Liver (tissue), 9 donors: ENCODE data around the gene GABARAPL2. TPM values are rescaled to one million over a fixed set of nuclear protein-coding genes. Genes with fewer than 3 reads are reported as not detected.
"Not testable (repeated sequence)": the region's sequence is repeated elsewhere in the genome, so short reads cannot be mapped to it uniquely, and the experiment has no call there.

Experiments
- DNase-seq: peaks from one replicate; pipeline ENCODE4 v3.0.0-alpha.2; 2017; ENCODE audit warnings: low spot score
- H3K27ac ChIP-seq, 2 donors: one replicate each; pipeline ENCODE4 v1.7.0; 2013; ENCODE audit warnings: inconsistent platforms in 2 of 2, low read length in 2 of 2, control low read depth in 1 of 2, low read depth in 1 of 2, mild to moderate bottlenecking in 1 of 2
- H3K27me3 ChIP-seq, 4 donors: one replicate each; pipeline versions ENCODE4 v1.6.1 to v1.7.0; 2013; ENCODE audit warnings: low read length in 3 of 4, inconsistent platforms in 1 of 4, mild to moderate bottlenecking in 1 of 4, moderate library complexity in 1 of 4; ENCODE audit not compliant: control insufficient read depth in 4 of 4, insufficient read depth in 4 of 4
- H3K36me3 ChIP-seq, 4 donors: one replicate each; pipeline versions ENCODE4 v1.6.1 to v1.7.0; 2013; ENCODE audit warnings: low read length in 3 of 4, mild to moderate bottlenecking in 3 of 4, low read depth in 1 of 4, moderate library complexity in 1 of 4; ENCODE audit not compliant: control insufficient read depth in 4 of 4, insufficient read depth in 3 of 4
- H3K4me1 ChIP-seq, 4 donors: one replicate each; pipeline versions ENCODE4 v1.6.1 to v1.7.0; 2013; ENCODE audit warnings: low read length in 3 of 4, mild to moderate bottlenecking in 3 of 4, moderate library complexity in 1 of 4; ENCODE audit not compliant: control insufficient read depth in 4 of 4, insufficient read depth in 4 of 4
- H3K4me3 ChIP-seq, 3 donors: one replicate each; pipeline versions ENCODE4 v1.6.1 to v1.7.0; 2013; ENCODE audit warnings: low read length in 3 of 3, control low read depth in 1 of 3, low read depth in 1 of 3, mild to moderate bottlenecking in 1 of 3
- H3K9ac ChIP-seq, 2 donors: one replicate each; pipeline ENCODE4 v1.7.0; 2013; ENCODE audit warnings: low read length in 2 of 2, mild to moderate bottlenecking in 2 of 2, moderate library complexity in 2 of 2, control low read depth in 1 of 2, low read depth in 1 of 2
- H3K9me3 ChIP-seq, 4 donors: one replicate each; pipeline versions ENCODE4 v1.6.1 to v1.7.0; 2013; ENCODE audit warnings: low read length in 3 of 4; ENCODE audit not compliant: control insufficient read depth in 4 of 4
- EGR1 ChIP-seq, 2 donors: IDR thresholded peaks; 2 replicates each; pipeline ENCODE4 v1.6.1; 2016 to 2018; ENCODE audit warnings: antibody characterized with exemption in 2 of 2, low read depth in 2 of 2
- FOXA1 ChIP-seq: IDR thresholded peaks from 2 replicates; pipeline ENCODE4 v1.6.1; 2016; ENCODE audit warnings: antibody characterized with exemption
- GABPA ChIP-seq, 2 donors: IDR thresholded peaks in 1 of 2; conservative IDR thresholded peaks in 1 of 2; 2 replicates each; pipeline ENCODE4 v1.6.1; 2016; ENCODE audit warnings: antibody characterized with exemption in 2 of 2, mild to moderate bottlenecking in 1 of 2, moderate library complexity in 1 of 2
- JUND ChIP-seq, 2 donors: IDR thresholded peaks; 2 replicates each; pipeline ENCODE4 v1.6.1; 2016; ENCODE audit warnings: antibody characterized with exemption in 2 of 2
- MAX ChIP-seq: IDR thresholded peaks from 2 replicates; pipeline ENCODE4 v1.6.1; 2016; ENCODE audit warnings: antibody characterized with exemption
- NR2F2 ChIP-seq: IDR thresholded peaks from 2 replicates; pipeline ENCODE4 v1.6.1; 2016; ENCODE audit warnings: antibody characterized with exemption
- RAD21 ChIP-seq, 2 donors: IDR thresholded peaks; 2 replicates each; pipeline ENCODE4 v1.6.1; 2016; ENCODE audit warnings: antibody characterized with exemption in 2 of 2, mild to moderate bottlenecking in 2 of 2
- REST ChIP-seq: IDR thresholded peaks from 2 replicates; pipeline ENCODE4 v1.6.1; 2016; ENCODE audit warnings: antibody characterized with exemption, mild to moderate bottlenecking
- RXRA ChIP-seq, 2 donors: IDR thresholded peaks; 2 replicates each; pipeline ENCODE4 v1.6.1; 2017 to 2018; ENCODE audit warnings: antibody characterized with exemption in 2 of 2, mild to moderate bottlenecking in 1 of 2
- SP1 ChIP-seq: IDR thresholded peaks from 2 replicates; pipeline ENCODE4 v1.6.1; 2018; ENCODE audit warnings: antibody characterized with exemption, mild to moderate bottlenecking
- YY1 ChIP-seq: IDR thresholded peaks from 2 replicates; pipeline ENCODE4 v1.6.1; 2016; ENCODE audit warnings: antibody characterized with exemption, mild to moderate bottlenecking
- ZBTB33 ChIP-seq: IDR thresholded peaks from 2 replicates; pipeline ENCODE4 v1.6.1; 2016; ENCODE audit warnings: antibody characterized with exemption
- WGBS: extraction: QIAGEN DNeasy Blood & Tissue Kit; methylation state at CpG from one replicate; pipeline ENCODE4 v1.1.7; 2013; 5-methylcytosine and 5-hydroxymethylcytosine counted together
- polyA plus RNA-seq, 2 donors: library from polyadenylated mRNA; stranded (reverse) in 1 of 2; unstranded in 1 of 2; fragments of 200-250 nt in 1 of 2; fragments of >200 nt in 1 of 2; fragmentation: Nextera tagmentation in 1 of 2; extraction: Ambion mirVana in 1 of 2; gene quantifications; one replicate each; pipeline versions ENCODE4 v1.2.1 to v1.2.3, GENCODE V29; 2013 to 2015
- total RNA-seq, 2 donors: library from RNA; depleted of rRNA; stranded (reverse); fragments of >200 nt; gene quantifications; one replicate each; pipeline ENCODE4 v1.2.3, GENCODE V29; 2014
- TF ChIP-seq, protein P1 (sequence below): fragments of 150-350 bp; IDR thresholded peaks from 2 replicates; pipeline ENCODE4 v1.5.1; 2017; ENCODE audit warnings: improper control_type of control experiment, low read depth, low read length; ENCODE audit not compliant: missing input control
- TF ChIP-seq, protein P2 (sequence below): IDR thresholded peaks from 2 replicates; pipeline ENCODE4 v1.6.1; 2016; ENCODE audit warnings: antibody characterized with exemption
- donor health status: healthy.
- donor health status: healthy.
- donor health status: healthy.
- donor health status: healthy.
- donor health status: healthy.

Gene GABARAPL2
- total and polyA plus RNA-seq, 4 donors = 26.5 to 123 (median 61.5) TPM

- 94% methylated on average over 7 of the region's 7 CpGs for WGBS
- H3K4me1 ChIP-seq = peaks cover 0 to 5% (median 1%) of the 10 kb centered on the region in 4 donors
- no peaks in the 10 kb centered on the region for H3K27me3 ChIP-seq
- TF ChIP-seq JUND (IDR thresholded peaks at IDR 0.05) (no peak), MAX (no peak), FOXA1 (no peak), ZBTB33 (no peak), REST (no peak), RXRA (IDR thresholded peaks at IDR 0.05) (no peak), EGR1 (IDR thresholded peaks at IDR 0.05; ENCODE audit: low read depth in 2 of 2) (no peak), GABPA (IDR thresholded peaks at IDR 0.05 in 1 of 2, conservative IDR thresholded peaks at IDR 0.05 in 1 of 2) (no peak), RAD21 (IDR thresholded peaks at IDR 0.05) (no peak), NR2F2 (no peak), SP1 (no peak), YY1 (no peak)
- TF ChIP-seq, protein P1, sequence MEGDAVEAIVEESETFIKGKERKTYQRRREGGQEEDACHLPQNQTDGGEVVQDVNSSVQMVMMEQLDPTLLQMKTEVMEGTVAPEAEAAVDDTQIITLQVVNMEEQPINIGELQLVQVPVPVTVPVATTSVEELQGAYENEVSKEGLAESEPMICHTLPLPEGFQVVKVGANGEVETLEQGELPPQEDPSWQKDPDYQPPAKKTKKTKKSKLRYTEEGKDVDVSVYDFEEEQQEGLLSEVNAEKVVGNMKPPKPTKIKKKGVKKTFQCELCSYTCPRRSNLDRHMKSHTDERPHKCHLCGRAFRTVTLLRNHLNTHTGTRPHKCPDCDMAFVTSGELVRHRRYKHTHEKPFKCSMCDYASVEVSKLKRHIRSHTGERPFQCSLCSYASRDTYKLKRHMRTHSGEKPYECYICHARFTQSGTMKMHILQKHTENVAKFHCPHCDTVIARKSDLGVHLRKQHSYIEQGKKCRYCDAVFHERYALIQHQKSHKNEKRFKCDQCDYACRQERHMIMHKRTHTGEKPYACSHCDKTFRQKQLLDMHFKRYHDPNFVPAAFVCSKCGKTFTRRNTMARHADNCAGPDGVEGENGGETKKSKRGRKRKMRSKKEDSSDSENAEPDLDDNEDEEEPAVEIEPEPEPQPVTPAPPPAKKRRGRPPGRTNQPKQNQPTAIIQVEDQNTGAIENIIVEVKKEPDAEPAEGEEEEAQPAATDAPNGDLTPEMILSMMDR = no peak
- TF ChIP-seq, protein P2, sequence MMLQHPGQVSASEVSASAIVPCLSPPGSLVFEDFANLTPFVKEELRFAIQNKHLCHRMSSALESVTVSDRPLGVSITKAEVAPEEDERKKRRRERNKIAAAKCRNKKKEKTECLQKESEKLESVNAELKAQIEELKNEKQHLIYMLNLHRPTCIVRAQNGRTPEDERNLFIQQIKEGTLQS = no peak
- H3K36me3 ChIP-seq = no peaks in the 10 kb centered on the region
- no peak for DNase-seq
- no peaks in the 10 kb centered on the region for H3K9me3 ChIP-seq
- H3K4me3 ChIP-seq = no peak overlapping the region
- H3K9ac ChIP-seq = no peak overlapping the region
- no peak overlapping the region for H3K27ac ChIP-seq
Observed at GRCh38 chr16:75546293-75546692, 19.9 kb upstream of the GABARAPL2 start.

DNA sequence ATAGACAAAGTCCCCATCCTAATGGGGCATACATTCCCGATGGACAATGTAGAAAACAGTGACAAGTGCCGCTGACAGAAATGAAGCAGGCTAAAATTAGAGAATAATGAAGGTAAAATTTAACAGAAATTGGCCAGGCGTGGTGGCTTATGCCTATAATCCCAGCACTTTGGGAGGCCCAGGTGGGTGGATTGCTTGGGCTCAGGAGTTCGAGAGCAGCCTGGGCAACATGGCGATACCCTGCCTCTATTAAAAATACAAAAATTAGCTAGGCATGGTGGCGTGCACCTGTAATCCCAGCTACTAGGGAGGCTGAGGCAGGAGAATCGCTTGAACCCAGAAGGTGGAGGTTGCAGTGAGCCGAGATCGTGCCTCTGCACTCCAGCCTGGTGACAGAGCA is 17.7 kb upstream of the GABARAPL2 start:
- not testable (repeated sequence) for H3K27ac ChIP-seq, H3K36me3 ChIP-seq, H3K4me3 ChIP-seq, H3K9ac ChIP-seq, DNase-seq, H3K9me3 ChIP-seq, H3K27me3 ChIP-seq, H3K4me1 ChIP-seq
- 93% methylated on average over 9 of the region's 9 CpGs for WGBS
